CD4-positive, alpha-beta T cell treated with Interleukin-21 for 1 hour (primary cell): ENCODE results near the gene ZMYND8.
A peak's percentile ranks its signal among the peaks of the same experiment; 100 is the strongest.
"Not testable (repeated sequence)": the region's sequence is repeated elsewhere in the genome, so short reads cannot be mapped to it uniquely, and the experiment has no call there.

ENCODE experiments used
- DNase-seq: peaks from one replicate; pipeline ENCODE4 v3.0.0-alpha.2; 2020

The ZMYND8 gene

DNA sequence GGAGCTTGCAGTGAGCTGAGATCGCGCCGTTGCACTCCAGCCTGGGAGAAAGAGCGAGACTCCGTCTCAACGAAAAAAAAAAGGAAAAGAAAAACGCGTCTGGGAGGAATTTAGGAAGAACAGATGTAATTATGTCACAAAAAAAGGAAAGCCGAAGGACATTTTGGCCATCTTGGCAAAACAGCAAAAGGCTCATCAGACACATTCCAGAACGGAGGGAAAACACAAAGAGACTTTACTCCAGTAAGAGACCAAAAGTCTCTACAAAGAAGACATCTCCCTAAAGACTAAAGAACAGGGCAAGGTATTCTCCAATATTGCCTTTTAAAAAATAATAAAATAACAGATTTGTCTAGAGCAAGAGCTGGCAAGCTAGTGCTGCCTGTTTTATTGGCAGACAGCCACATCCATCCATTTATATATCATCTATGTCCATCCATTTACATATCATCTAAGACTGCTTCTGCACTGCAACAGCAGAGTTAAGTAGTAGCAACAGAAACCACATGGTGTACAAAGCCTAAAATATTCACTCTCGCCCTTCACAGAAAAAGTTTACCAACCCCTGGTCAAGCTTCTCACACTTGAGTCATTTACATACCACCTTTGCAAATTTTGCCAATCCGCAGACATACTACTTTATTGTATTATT lies 133.9 kb downstream of the ZMYND8 start:
- no peak for DNase-seq

DNA sequence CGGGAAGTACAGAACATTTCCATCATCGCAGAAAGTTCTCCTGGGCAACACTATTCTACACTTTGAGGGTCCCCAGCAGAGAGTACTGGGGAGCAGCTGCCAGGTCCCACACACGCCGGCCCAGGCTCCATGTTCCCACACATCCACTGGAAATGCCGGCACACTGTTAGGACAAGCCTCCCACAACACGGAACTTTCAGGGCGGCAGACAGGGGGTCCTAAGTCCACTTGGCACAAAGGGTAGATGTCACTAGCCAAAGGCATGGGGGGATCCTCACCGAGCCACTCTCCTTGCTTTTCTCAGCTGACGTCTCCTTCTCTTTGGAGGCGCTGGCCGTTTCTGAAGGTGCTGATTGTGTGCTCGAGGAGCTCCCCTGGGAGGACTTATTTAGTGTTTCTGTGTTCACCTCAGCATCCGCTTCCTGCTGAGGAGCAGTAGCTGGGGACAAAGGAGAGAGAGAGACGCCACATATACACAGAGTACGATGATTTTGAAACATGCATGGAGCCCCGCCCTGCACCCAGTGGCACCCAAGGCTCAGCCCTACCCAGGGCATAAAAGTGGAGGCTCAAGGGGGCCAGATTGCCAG lies 135.4 kb downstream of the ZMYND8 start:
- DNase-seq: no peak

DNA sequence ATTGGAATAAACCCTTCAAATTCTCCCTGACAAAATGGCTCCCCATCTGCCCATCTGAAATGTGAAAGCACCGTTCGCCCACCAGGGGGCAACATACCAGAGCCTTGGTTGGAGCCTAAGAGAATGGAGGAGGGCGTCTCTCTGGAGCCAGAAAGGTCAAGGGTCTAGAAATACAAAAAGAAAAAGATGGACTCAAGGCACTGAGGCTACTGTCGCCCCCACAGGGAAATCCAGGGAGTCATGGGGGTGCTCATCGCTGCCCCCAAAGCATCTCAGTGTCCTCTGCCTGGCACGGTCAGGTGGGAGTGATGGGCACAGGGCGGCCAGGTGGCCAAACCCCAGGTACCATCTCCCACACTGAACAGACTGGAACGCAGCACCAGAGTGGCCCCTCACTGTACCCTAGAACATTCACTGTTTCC lies 136.3 kb downstream of the ZMYND8 start:
- DNase-seq: peak; percentile 41

DNA sequence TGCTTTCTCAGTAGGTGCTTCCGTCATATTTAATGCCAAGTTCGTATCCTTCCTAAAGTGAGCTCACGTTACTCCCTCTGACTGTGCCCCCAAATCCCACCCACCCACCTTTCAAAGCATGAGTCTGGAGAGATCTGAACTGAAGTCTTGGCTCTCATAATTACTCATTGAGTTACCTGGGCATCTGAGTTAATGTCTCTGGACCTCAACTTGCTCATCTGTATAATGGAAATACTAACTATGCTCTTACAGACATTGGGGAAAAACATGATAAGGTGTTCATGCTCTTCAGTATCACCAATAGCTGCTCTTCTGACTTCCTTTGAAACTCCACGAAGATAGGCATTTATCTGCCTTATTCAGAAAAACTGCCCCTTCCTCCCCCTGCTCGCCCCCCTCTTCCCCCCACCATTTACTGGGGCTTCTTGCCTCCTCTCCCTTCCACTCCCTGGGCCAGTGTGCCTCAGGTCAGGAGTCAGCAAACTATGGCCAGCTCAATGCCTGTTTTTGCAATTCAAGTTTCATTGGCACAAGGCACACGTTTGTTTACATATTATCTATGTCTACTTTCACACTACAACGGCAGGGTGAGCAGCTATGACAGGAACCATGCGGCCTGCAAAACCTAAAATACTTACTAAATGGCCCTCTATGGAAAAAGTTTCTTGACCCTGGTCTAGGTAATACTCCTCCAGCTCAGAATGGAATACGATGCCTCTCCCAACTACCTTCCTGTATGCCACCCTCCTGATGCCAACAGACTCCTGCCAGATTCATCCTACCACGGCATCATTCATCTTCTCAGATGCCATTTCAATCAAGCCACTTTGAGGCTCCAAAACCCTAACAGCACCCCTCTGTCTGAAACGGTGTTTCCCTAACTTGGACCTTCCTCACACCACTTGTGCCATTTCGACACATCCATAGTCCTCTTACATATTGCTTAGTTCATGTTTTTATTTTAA lies 138.7 kb downstream of the ZMYND8 start:
- DNase-seq: no peak

DNA sequence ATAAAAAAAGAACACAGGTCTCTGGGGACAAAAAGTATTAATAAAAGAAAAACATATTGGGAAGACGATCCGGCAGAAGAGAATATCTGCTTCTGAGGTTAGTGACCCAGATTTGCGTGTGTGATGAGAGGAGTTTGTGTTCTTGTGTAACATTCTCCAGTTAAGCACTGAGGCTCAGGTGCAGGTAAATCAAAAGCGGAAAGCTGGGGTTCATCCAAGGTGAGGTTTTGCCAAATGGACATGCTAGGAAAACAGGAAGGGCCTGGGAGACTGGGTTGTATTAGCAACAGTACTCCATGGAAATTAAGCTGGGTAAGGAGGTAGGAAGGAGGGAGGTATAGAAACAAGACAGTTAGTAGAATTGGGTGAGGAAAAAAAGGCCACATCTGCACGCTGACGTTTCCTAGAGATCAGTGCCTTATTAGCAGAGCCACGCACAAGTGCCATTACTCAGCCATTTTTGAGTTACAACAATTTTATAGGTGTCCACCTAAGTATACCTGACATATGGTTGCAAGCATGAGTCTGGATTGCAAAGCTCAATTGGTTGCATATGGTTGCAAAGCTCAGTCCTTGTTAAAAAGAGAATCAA lies 139.6 kb downstream of the ZMYND8 start:
- DNase-seq: no peak

DNA sequence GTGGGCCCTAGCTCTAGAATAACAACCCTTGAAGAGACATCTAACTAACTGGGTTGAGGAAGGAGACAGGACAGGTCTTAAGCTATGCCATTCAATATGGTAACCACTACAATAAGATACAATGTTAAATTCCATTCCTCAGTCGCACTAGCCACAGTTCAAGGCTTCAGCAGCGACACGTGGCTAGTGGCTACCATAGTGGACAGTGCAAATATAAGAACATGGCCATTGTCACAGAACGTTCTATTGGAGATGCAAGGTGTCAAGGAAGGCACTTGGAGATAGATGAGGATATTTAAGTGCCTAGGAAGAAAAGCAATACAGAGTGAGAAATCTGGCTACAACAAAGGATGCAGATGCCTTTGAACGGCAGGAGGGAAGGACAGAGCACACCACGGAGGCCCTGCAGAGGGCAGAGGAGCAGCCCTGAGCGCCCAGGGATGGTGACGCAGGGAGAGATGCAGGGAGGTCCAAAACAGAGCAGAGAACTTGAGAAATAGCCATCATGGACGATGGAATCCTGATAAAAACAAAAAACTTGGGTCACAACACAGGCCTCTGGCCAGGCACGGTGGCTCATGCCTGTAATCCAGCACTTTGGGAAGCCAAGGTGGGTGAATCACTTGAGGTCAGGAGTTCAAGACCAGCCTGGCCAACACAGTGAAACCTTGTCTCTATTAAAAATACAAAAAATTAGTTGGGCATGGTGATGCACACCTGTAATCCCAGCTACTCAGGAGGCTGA lies 140.7 kb downstream of the ZMYND8 start:
- DNase-seq: no peak

DNA sequence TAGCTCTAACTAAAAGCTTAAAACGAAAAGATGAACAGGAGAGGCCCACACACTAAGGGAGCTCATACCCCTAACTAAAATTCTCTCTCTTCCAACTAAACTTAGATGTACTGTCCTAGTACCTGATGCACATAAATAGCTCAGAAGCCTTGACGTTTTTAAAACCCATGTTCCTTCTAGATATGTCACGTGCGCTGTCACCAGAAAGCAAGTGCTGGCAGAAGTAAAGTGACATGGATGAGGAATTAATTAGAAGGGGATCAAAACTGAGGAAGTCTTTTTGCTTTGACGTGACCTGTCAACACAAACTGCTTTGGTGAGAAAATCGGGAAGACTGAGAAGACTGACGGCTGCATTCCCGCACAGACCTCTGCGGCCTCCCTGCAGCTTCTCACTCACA lies 142.5 kb downstream of the ZMYND8 start:
- DNase-seq: no peak

DNA sequence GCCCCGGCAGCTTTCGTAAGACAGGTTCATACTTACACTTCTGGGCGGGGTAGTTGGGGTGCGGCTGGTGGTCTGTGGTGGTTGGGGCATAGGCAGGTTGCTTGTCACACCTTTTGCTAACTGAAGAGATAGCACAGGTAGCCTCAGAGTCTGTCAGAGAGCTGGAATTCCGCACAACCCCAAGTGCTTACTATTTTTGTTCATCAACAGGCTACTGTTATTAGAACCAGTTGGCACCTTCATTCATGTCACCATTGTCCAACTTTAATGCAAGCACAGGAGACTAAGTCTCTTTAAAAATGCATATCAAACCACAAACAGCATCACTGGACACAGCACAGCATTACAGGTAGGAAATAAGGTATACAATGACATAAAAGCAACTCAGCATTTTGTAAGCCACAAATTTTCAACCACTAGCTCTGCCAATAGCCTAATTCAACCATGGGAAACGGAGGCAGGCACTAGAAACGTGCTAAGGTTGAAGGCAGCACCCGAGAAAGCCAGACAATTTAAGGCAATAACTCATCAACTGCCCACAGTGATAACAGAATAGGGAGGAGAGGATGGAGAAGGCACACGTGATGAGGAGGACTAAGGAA lies 143.8 kb downstream of the ZMYND8 start:
- no peak for DNase-seq

DNA sequence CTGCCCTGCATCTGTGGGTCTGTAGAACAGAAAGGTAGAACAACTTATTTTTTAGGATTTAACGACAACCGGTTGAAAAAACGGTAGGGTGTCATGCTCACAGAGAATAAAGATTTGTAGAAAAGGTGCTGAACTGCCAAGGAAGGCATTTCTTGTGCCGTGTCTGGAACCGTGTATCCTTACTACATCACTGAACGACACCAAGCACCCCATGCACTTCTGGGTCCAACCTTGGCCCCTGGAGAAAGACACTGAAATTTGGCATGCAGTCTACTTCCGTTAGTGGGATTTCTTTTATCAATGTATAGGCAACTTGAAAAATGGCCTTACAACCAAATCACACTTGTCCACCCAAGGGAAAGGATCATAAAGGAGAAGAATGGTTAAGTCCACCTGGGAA lies 145.5 kb downstream of the ZMYND8 start:
- DNase-seq: no peak

DNA sequence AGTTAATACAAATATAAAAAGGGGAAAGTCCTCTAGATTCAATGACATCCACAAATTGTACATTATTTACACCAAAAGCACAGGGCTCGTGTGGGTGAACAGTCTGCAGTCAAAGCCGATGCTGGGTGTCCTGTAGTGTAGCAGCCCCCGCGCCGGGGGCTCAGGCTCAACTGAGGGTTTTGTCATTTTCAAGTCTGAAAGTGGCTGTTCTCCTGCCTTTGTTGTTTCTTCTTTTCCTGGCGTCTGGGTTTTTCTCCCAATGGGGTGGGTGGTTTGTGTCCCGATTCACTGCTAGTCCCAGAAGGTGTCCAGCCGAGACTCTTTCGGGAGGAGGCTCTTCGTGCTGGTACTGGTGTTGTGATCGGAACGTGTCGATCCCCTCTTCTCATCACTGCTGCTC lies 146.0 kb downstream of the ZMYND8 start:
- DNase-seq: no peak

DNA sequence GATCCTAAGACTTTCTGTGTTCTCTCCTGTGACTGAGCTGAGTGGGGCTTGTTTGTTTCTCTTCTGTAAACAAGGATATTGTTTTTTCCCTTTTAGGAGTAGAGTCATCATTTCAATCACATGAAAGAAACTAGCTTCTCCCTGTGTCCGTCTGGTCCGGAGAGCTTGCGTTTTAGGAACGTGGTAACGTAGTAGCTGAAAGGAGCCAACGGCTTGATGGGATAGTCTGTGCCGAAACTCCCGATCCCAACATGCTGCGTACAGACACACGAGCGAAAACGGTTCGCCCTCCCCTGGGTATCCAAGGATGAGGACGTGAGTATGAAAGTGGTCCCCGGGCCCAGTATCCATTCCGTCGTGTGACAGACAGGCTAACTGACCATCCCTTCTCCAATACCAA lies 146.5 kb downstream of the ZMYND8 start:
- DNase-seq: no peak

DNA sequence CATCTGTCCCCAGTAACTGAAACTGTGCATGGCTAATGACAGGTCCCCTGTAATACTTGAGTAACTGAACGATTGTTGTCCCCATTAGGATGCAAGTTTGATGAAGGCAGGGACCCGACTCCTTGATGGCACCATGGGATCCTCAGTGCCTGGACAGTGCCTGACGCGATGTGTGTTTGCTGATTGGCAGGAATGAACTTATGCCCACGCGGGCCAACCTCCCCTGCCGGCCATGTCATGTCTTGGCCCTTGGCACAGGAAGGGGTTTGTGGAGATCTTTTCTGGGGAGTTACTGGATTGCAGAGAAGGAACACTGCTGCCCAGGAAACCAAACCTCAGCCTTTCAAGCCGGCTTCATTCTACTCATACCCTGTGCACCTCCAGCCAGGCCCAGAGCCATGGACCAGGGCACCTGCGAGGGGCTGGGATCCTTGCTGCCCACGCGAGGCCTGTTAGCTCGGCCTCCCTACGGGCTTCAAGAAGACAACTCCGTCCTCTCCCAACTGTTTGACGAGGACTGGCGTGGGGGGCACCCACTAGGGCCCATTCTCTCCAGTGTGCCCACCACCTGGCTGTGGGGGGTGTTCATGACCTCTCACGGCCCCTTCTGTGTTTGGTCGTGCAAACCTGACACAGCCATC lies 147.8 kb downstream of the ZMYND8 start:
- DNase-seq: no peak

DNA sequence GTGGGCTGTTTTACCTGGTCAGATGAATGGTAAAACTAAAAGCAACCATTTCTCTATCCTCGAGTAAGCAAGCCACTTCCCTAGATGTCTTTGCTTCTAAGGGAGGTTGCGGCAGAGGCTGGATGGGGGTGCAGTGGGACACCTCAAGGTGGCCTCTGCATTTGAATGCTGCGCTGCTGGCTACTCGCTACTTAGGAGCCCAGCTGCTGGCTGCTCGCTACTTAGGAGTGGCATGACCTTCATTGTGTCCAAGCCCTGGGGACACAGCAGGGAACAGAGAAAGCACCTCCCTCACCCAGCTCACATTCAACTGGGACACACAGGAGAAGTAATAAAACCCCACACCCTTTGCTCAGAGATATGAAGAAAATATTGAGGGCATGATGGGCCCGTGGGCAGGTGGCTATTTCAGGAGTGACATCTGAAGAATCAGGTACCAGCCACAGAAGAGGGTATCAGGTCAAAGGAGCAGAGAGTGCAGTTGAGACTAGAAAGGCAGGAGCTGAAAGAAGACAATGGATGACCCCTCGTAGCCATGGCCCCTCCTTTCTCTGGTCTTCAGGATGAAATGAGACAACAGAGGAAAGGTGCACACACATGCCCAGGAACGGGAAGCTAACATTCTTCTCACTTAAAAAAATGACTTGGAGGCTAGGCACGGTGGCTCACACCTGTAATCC lies 149.4 kb downstream of the ZMYND8 start:
- no peak for DNase-seq

DNA sequence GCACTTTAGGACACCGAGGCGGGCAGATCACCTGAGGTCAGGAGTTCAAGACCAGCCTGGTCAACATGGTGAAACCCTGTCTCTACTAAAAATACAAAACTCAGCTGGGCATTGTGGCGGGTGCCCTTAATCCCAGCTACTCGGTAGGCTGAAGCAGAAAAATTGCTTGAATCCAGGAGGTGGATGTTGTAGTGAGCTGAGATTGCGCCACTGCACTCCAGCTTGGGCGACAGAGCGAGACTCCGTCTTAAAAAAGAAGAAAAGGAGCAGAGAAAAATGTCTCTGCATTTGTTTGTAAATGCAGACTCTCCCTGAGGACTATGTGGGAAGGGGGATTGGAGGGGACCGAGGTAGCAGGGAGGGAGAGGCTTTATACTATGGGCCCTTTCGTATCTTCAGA lies 149.9 kb downstream of the ZMYND8 start:
- DNase-seq: not testable (repeated sequence)

DNA sequence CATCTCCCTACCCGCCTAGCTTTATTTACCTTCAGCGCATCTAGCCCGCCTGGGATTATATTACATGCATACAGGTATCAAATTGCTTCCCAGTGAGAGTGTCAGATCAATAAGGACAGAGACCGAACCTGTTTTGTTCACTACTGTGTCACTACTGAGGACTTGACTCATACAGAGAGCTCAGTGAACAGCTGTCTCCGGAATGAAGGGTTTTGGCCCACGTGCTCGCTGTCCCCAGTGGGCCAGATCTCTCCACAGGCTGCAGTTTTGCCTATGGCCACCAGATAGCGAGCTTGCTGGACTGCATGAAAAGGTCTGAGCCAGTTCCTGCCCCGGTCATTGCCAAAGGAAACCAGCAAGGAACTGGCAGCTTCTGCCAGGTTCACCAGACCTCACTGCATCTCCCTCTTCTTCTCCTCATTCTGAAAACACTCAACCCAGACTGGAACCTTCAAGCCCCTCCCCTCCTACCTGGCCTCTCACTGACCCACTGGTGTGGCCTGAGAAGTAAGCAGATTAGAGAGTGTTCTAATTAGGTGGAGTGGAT lies 150.8 kb downstream of the ZMYND8 start:
- DNase-seq: no peak

DNA sequence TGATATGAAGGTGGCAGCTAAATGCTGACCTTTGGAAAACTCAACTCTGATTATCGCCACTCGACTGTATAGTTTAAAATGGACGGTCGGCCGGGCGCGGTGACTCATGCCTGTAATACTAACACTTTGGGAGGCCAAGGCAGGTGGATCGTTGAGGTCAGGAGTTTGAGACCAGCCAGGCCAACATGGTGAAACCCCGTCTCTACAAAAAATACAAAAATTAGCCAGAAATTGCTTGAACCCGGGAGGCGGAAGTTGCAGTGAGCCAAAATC lies 151.7 kb downstream of the ZMYND8 start:
- not testable (repeated sequence) for DNase-seq

DNA sequence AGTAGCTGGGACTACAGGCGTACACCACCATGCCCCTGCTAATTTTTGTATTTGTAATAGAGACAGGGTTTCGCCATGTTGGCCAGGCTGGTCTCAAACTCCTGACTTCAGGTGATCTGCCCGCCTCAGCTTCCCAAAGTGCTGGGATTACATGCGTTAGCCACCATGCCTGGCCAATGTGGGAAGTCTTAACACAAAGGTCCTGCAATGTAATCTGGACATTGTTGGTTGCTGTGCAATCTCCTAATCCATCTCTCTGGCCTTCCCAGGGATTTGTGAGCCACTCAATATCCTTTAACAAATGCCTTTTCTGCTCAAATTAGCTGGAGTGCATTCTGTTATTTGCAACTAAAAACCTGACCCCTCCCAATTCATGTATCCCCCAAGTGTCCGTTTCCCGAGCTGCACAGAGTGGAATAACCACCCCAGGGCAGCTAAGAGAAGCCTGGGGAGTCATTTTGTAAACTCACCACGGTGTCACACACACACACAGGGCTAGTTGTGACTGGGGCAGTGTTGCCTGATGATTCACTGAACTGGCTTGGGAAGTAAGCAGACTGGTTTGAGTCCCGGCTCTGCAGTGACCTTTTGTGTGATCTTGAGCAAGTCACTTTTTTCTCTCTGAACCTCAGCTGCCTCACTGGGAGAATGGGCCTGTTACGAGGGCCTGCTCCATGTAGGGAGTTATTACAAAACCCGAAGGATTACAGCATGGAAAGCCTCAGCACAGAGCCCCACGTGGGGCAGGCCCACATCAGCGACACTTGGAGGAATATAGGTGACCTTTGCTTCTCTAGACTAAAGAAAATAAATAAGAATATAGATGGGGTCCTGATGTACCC lies 152.3 kb downstream of the ZMYND8 start:
- no peak for DNase-seq

DNA sequence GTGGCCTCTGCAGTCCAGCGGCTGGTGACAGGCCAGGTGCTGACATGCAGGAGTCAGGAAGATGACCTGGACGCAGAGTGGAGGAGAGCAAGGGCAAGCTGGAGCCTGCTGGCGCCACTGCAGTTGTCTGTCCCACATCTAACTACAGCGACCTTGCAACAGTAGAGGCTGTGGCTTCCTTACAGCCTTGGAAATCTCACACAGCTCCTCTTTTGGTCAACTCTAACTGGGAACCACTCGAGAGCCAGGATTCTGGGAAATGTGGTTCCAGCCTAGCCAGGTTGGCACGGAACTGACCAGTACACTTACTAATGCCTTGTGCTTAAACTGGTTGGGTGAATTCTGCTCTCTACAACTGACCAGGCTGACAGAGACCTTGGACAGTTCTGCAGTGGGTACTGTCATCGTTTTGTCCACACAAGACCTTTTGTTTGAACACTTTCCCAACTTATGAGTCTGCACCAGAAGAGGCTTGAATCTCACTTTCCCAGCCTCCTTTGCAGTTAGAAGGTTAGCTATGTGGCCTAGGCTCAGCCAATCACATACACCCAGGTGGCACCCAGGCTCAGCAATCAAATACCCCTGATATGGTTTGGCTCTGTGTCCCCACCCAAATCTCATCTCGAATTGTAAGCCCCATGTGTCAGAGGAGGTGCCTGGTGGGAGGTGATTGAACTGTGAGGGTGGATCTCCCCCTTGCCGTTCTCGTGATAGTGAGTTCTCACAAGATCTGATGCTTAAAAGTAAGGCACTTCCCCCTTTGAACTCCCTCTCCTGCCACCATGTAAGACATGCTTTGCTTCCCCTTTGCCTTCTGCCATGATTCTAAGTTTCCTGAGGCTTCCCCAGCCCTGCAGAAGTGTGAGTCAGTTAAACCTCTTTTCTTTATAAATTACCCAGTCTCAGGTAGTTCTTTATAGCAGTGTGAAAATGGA lies 153.5 kb downstream of the ZMYND8 start:
- DNase-seq: no peak
